PFSK-1 (cell line): Measurements from ENCODE around the gene NES.

Source experiments
- POLR2AphosphoS5 ChIP-seq: IDR thresholded peaks from 2 replicates; pipeline ENCODE4 v1.6.1; 2012; ENCODE audit warnings: low read depth, mild to moderate bottlenecking, control low read depth, low read length, moderate library complexity
- SIN3A ChIP-seq: IDR thresholded peaks from 2 replicates; pipeline ENCODE4 v1.6.1; 2012; ENCODE audit warnings: mild to moderate bottlenecking, low read length, moderate library complexity, borderline replicate concordance; ENCODE audit not compliant: insufficient read depth
- TAF1 ChIP-seq: IDR thresholded peaks from 2 replicates; pipeline ENCODE4 v1.6.1; 2012; ENCODE audit warnings: low read length, control low read depth, borderline replicate concordance; ENCODE audit not compliant: insufficient read depth
- TF ChIP-seq, protein P1 (sequence below), 2 experiments: IDR thresholded peaks; 2 replicates each; pipeline versions ENCODE4 v1.6.1 to v1.8.0; 2011 to 2012; ENCODE audit warnings: low read depth in 2 of 2, low read length in 2 of 2, control low read depth in 1 of 2, inconsistent platforms in 1 of 2, mild to moderate bottlenecking in 1 of 2, moderate library complexity in 1 of 2; ENCODE audit not compliant: insufficient read depth in 1 of 2

DNA sequence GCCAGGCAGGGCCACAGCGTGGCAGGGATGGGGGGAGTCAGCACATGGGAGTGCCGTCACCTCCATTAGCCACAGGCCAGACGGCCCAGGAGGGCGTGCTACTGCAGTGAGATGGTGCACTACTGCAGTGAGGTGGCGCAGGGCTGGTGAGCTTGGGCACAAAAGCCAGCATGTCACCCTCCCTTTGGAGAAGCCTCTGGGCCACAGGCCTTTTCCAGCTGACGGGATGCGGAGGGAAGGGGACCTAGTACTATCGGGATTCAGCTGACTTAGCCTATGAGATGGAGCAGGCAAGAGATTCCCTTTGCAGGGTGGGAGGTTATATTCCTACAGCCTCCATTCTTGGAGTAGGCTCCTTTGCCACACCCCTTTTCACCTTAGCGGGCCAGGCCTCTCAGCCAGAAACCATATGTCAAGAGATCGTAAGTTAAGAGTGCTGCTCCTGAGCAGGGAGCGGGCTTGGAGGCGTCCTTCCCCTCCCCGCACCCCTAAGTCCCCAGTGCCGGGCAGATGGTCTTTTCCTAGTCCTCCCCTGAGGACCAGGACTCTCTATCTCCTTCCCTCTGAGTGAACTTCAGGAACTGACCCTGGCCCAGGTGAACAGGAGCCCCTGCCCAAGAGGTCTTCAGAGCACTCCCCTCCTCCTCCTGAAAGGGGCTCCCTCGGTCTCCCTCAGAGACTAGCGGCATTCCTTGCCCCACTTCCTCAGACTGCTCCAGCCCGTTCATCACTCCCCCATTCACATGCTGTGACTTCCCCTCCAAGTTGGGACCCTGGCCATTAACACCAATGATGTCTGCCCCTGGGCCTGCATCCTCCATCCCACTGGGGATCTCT lies 8.2 kb downstream of the NES start:
- no peak for TF ChIP-seq SIN3A
- TF ChIP-seq, protein P1, sequence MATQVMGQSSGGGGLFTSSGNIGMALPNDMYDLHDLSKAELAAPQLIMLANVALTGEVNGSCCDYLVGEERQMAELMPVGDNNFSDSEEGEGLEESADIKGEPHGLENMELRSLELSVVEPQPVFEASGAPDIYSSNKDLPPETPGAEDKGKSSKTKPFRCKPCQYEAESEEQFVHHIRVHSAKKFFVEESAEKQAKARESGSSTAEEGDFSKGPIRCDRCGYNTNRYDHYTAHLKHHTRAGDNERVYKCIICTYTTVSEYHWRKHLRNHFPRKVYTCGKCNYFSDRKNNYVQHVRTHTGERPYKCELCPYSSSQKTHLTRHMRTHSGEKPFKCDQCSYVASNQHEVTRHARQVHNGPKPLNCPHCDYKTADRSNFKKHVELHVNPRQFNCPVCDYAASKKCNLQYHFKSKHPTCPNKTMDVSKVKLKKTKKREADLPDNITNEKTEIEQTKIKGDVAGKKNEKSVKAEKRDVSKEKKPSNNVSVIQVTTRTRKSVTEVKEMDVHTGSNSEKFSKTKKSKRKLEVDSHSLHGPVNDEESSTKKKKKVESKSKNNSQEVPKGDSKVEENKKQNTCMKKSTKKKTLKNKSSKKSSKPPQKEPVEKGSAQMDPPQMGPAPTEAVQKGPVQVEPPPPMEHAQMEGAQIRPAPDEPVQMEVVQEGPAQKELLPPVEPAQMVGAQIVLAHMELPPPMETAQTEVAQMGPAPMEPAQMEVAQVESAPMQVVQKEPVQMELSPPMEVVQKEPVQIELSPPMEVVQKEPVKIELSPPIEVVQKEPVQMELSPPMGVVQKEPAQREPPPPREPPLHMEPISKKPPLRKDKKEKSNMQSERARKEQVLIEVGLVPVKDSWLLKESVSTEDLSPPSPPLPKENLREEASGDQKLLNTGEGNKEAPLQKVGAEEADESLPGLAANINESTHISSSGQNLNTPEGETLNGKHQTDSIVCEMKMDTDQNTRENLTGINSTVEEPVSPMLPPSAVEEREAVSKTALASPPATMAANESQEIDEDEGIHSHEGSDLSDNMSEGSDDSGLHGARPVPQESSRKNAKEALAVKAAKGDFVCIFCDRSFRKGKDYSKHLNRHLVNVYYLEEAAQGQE (IDR thresholded peaks at IDR 0.05; ENCODE audit: insufficient read depth in 1 of 2, low read depth in 2 of 2, low read length in 2 of 2): no peak
- 0 out of 2 replicates have a peak, but pooled peaks have one; percentile 5 for TF ChIP-seq POLR2AphosphoS5
- TF ChIP-seq TAF1: no peak
